Fibroblast of lung (primary cell): ENCODE data around the gene RASGRF2. TPM values are rescaled to one million over a fixed set of nuclear protein-coding genes. Genes with fewer than 3 reads are reported as not detected.

ENCODE experiments used
- DNase-seq, 2 donors: peaks; one replicate each; pipeline versions ENCODE4 v3.0.0 to v3.0.0-alpha.2; 2010; ENCODE audit warnings: low read depth in 2 of 2
- H2AFZ ChIP-seq: 2 replicates; pipeline ENCODE4 v1.5.1; 2012; ENCODE audit warnings: low read length, control low read depth, inconsistent platforms
- H3K27ac ChIP-seq: 2 replicates; pipeline ENCODE4 v1.5.1; 2011; ENCODE audit warnings: low read length, control low read depth; ENCODE audit not compliant: insufficient read depth
- H3K27me3 ChIP-seq: 2 replicates; pipeline ENCODE4 v1.5.1; 2011; ENCODE audit warnings: mild to moderate bottlenecking, low read length; ENCODE audit not compliant: control insufficient read depth, insufficient read depth
- H3K36me3 ChIP-seq: 2 replicates; pipeline ENCODE4 v1.5.1; 2011; ENCODE audit warnings: low read length; ENCODE audit not compliant: control insufficient read depth, insufficient read depth
- H3K4me1 ChIP-seq: 2 replicates; pipeline ENCODE4 v1.5.1; 2011; ENCODE audit warnings: low read length; ENCODE audit not compliant: control insufficient read depth, insufficient read depth; ENCODE audit errors: extremely low read depth
- H3K4me2 ChIP-seq: 2 replicates; pipeline ENCODE4 v1.5.1; 2011; ENCODE audit warnings: low read length, control low read depth; ENCODE audit not compliant: insufficient read depth; ENCODE audit errors: extremely low read depth
- H3K4me3 ChIP-seq, 4 experiments: fragments of 200-600 bp in 1 of 4; sonication (generic) in 1 of 4; replicated peaks in 1 of 4; 2 replicates each; pipeline ENCODE4 v1.5.1; 2011 to 2016; ENCODE audit warnings: low read length in 4 of 4, low read depth in 3 of 4, mild to moderate bottlenecking in 3 of 4, control low read depth in 2 of 4, inconsistent platforms in 1 of 4, mixed read lengths in 1 of 4; ENCODE audit not compliant: insufficient read depth in 1 of 4; ENCODE audit errors: control extremely low read depth in 1 of 4
- H3K79me2 ChIP-seq: 2 replicates; pipeline ENCODE4 v1.5.1; 2012; ENCODE audit warnings: mild to moderate bottlenecking, low read length, inconsistent platforms; ENCODE audit not compliant: control insufficient read depth, insufficient read depth
- H3K9ac ChIP-seq: 2 replicates; pipeline ENCODE4 v1.5.1; 2011; ENCODE audit warnings: mild to moderate bottlenecking, low read length, control low read depth; ENCODE audit not compliant: insufficient read depth
- H3K9me3 ChIP-seq: 2 replicates; pipeline ENCODE4 v1.5.1; 2012; ENCODE audit warnings: low read depth, low read length; ENCODE audit not compliant: control insufficient read depth, insufficient read depth
- H4K20me1 ChIP-seq: 2 replicates; pipeline ENCODE4 v1.5.1; 2011; ENCODE audit warnings: low read length; ENCODE audit not compliant: control insufficient read depth, insufficient read depth; ENCODE audit errors: extremely low read depth
- EZH2 ChIP-seq: IDR thresholded peaks from 2 replicates; pipeline ENCODE4 v1.5.1; 2012; ENCODE audit warnings: low read length, control low read depth, mild to moderate bottlenecking; ENCODE audit errors: missing control alignments
- polyA plus RNA-seq, 2 donors: library from polyadenylated mRNA; depleted of rRNA in 1 of 2; stranded (reverse) in 1 of 2; unstranded in 1 of 2; fragments of >200 nt; gene quantifications; 2 replicates each; pipeline ENCODE4 v1.2.1, GENCODE V29; 2011 to 2012; ENCODE audit warnings: missing spikeins in 1 of 2
- total RNA-seq: library from RNA; depleted of rRNA; stranded (reverse); fragments of >200 nt; gene quantifications from 2 replicates; pipeline ENCODE4 v1.2.1, GENCODE V29; 2014
- TF ChIP-seq, protein P1 (sequence below), 2 donors: IDR thresholded peaks in 1 of 2; conservative IDR thresholded peaks in 1 of 2; 1 replicate in 1 of 2; 2 replicates in 1 of 2; pipeline ENCODE4 v1.5.1; 2011 to 2012; ENCODE audit warnings: low read length in 2 of 2, control low read depth in 1 of 2, inconsistent platforms in 1 of 2, low read depth in 1 of 2, mild to moderate bottlenecking in 1 of 2

Gene RASGRF2
- total and polyA plus RNA-seq, 2 donors (not counting 1 experiment from before 2014, with no cell fraction given): 3.5 to 19.5 TPM

DNA sequence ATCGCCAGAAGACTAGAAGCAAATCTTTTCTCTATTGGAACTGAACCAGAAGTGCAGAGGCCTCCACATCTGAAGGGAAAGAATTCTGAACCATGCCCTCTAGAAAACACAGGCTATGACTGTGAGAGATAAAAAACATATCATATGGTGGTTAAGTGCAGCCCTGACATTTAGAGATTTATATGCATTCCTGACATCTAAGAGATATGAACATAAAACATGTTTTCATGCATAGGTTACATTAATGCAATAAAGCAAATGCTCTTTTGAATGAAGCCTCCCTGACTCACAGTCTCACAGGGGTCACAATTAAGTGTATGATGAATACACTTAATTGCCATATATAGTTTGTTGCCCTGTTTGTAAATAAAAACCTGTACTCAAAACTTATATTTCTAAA lies 244.0 kb downstream of the RASGRF2 start:
- Histone ChIP-seq H3K4me2 (no peak overlapping the region), H3K9ac (no peak overlapping the region), H4K20me1 (no peaks in the 10 kb centered on the region), H3K4me1 (no peaks in the 10 kb centered on the region), H3K36me3 (peaks cover 2% of the 10 kb centered on the region), H3K79me2 (no peaks in the 10 kb centered on the region), H3K9me3 (no peaks in the 10 kb centered on the region), H2AFZ (no peak overlapping the region), H3K27me3 (no peaks in the 10 kb centered on the region), H3K27ac (no peak overlapping the region), H3K4me3 (no peak overlapping the region)
- no peak for DNase-seq
- TF ChIP-seq, protein P1, sequence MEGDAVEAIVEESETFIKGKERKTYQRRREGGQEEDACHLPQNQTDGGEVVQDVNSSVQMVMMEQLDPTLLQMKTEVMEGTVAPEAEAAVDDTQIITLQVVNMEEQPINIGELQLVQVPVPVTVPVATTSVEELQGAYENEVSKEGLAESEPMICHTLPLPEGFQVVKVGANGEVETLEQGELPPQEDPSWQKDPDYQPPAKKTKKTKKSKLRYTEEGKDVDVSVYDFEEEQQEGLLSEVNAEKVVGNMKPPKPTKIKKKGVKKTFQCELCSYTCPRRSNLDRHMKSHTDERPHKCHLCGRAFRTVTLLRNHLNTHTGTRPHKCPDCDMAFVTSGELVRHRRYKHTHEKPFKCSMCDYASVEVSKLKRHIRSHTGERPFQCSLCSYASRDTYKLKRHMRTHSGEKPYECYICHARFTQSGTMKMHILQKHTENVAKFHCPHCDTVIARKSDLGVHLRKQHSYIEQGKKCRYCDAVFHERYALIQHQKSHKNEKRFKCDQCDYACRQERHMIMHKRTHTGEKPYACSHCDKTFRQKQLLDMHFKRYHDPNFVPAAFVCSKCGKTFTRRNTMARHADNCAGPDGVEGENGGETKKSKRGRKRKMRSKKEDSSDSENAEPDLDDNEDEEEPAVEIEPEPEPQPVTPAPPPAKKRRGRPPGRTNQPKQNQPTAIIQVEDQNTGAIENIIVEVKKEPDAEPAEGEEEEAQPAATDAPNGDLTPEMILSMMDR (conservative IDR thresholded peaks at IDR 0.05 in 1 of 2, IDR thresholded peaks at IDR 0.05 in 1 of 2; ENCODE audit: low read depth in 1 of 2, low read length in 2 of 2): no peak
- no peak for TF ChIP-seq EZH2

GRCh38 chr5:81205058-81205457 lies 244.9 kb downstream of the RASGRF2 start:
- TF ChIP-seq, protein P1 (conservative IDR thresholded peaks at IDR 0.05 in 1 of 2, IDR thresholded peaks at IDR 0.05 in 1 of 2; ENCODE audit: low read depth in 1 of 2, low read length in 2 of 2): no peak
- no peak for TF ChIP-seq EZH2
- H3K36me3 ChIP-seq: peaks cover 2% of the 10 kb centered on the region
- H3K4me2 ChIP-seq: no peak overlapping the region
- no peaks in the 10 kb centered on the region for H3K9me3 ChIP-seq
- H2AFZ ChIP-seq: no peak overlapping the region
- no peaks in the 10 kb centered on the region for H3K79me2 ChIP-seq
- H3K27me3 ChIP-seq: no peaks in the 10 kb centered on the region
- DNase-seq: no peak
- no peak overlapping the region for H3K4me3 ChIP-seq
- H3K4me1 ChIP-seq: no peaks in the 10 kb centered on the region
- H4K20me1 ChIP-seq: no peaks in the 10 kb centered on the region
- no peak overlapping the region for H3K9ac ChIP-seq
- no peak overlapping the region for H3K27ac ChIP-seq

DNA sequence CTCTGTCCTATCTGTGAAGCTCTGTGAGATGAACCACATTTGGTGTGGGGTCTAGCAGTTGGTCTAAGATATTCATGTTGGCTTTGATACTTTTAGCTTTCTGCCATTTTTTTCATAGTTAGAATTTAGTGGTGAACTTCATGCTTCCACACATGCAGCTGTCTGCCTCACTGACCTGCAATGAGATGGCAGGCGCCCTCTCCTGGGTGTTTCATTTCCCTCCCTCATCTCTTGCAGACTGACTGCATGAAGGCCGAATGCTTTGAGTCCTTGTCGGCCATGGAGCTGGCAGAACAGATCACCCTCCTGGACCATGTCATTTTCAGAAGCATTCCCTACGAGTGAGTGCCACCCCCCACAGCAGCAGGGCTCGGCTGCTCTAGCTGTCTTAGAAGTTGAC lies 246.8 kb downstream of the RASGRF2 start:
- H3K4me1 ChIP-seq: no peaks in the 10 kb centered on the region
- H3K9me3 ChIP-seq: no peaks in the 10 kb centered on the region
- DNase-seq: peak in 1 of 2 donors; percentile 7
- peaks cover 2% of the 10 kb centered on the region for H3K36me3 ChIP-seq
- H3K9ac ChIP-seq: no peak overlapping the region
- no peaks in the 10 kb centered on the region for H4K20me1 ChIP-seq
- no peaks in the 10 kb centered on the region for H3K27me3 ChIP-seq
- no peaks in the 10 kb centered on the region for H3K79me2 ChIP-seq
- TF ChIP-seq, protein P1 (conservative IDR thresholded peaks at IDR 0.05 in 1 of 2, IDR thresholded peaks at IDR 0.05 in 1 of 2; ENCODE audit: low read depth in 1 of 2, low read length in 2 of 2): peak in 1 of 2 donors; percentile 38
- no peak for TF ChIP-seq EZH2
- no peak overlapping the region for H2AFZ ChIP-seq
- H3K27ac ChIP-seq: no peak overlapping the region
- no peak overlapping the region for H3K4me2 ChIP-seq
- H3K4me3 ChIP-seq: no peak overlapping the region
